ENCODE measurements around the gene DHCR7.

DNA sequence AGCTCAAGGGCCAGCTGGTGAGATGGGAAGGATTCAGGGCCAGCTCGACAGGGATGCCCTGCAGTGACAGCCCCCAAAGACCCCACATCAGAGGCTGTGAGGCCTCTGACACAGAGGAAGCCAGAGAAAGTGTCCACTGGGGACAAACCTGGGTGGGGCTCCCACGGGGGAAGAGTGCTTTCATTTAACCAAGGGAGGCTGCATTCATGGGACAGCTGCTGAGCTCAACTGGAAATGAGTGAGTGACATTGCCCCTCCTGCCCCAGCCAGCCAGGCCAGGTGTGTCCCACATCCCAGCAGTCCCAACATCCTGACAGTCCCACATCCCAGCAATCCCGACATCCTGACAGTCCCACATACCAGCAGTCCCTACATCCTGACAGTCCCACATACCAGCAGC is 61.0 kb downstream of the DHCR7 start:
- TF ChIP-seq, protein P1, sequence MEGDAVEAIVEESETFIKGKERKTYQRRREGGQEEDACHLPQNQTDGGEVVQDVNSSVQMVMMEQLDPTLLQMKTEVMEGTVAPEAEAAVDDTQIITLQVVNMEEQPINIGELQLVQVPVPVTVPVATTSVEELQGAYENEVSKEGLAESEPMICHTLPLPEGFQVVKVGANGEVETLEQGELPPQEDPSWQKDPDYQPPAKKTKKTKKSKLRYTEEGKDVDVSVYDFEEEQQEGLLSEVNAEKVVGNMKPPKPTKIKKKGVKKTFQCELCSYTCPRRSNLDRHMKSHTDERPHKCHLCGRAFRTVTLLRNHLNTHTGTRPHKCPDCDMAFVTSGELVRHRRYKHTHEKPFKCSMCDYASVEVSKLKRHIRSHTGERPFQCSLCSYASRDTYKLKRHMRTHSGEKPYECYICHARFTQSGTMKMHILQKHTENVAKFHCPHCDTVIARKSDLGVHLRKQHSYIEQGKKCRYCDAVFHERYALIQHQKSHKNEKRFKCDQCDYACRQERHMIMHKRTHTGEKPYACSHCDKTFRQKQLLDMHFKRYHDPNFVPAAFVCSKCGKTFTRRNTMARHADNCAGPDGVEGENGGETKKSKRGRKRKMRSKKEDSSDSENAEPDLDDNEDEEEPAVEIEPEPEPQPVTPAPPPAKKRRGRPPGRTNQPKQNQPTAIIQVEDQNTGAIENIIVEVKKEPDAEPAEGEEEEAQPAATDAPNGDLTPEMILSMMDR (IDR thresholded peaks at IDR 0.05) = no peak
- TF ChIP-seq EP300 (IDR thresholded peaks at IDR 0.05) (no peak), POLR2A (IDR thresholded peaks at IDR 0.05) (no peak)

All from ovary (tissue), 3 donors.